ENCODE measurements around the gene PXDN.

- TF ChIP-seq CTCF (conservative IDR thresholded peaks at IDR 0.05; ENCODE audit: low read length) (no peak), EZH2phosphoT487 (IDR thresholded peaks at IDR 0.05; ENCODE audit: borderline replicate concordance) (no peak)
These were observed 30.6 kb upstream of the PXDN start for GRCh38 chr2:1774929-1775328.

All from Loucy (cell line).